CD4-positive, alpha-beta T cell treated with Interleukin-4 for 1 hour (primary cell): Measurements from ENCODE around the gene COPB2.
"Not testable (repeated sequence)": the region's sequence is repeated elsewhere in the genome, so short reads cannot be mapped to it uniquely, and the experiment has no call there.

Experiments used
- DNase-seq, 2 donors: peaks; one replicate each; pipeline ENCODE4 v3.0.0-alpha.2; 2020 to 2022

Gene COPB2

GRCh38 chr3:139389552-139390368 is at the start of gene COPB2:
TSS of gene COPB2 (minus strand) at chr3:139389647. CDS start at chr3:139389550, 97 bp downstream.
- peak; percentile 97 to 98 for DNase-seq

DNA sequence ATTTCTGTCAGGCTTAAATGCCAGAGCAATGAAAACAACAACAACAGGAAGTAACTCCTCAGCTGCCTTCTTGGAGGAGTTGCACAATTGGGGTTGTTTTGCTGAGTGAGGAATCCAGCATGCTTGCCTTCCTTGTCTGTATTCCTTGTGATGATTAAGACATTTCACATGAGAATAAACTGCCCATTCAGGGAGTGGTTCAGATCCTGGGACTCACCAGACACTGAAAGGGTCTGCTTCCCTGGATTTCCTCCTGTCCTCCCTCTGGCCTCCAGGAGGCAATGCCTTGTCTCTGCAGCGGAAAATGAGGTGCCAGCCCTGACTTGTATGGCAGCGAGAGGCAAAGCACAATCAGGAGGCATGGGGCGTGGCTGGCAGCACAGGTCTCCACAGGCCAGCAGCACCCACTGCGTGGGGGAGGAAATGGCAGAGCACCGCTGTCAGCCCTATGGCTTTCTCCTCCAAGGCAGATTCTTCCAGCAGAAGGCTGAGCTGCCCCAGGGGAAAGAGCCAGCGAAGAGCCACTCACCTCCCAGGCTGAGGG is 45.4 kb upstream of the COPB2 start:
- DNase-seq, result no peak

GRCh38 chr3:139434228-139434627 is 44.8 kb upstream of the COPB2 start:
- DNase-seq, result no peak

DNA sequence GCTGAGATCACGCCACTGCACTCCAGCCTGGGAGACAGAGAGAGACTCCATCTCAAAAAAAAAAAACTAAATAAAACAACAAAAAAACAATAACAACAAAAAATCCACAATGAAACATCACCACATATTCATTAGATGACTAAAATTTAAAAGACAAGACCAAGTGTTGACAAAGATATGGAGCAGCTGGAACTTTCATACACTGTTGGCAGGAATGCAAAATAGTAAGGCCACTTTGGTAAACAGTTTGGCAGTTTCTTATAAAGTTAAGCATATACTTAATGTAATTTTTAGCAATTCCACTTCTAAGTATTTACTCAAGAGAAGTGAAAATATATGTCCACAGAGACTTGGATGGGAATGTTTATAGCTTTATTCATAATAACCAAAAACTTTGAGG is 43.6 kb upstream of the COPB2 start:
- no peak for DNase-seq

DNA sequence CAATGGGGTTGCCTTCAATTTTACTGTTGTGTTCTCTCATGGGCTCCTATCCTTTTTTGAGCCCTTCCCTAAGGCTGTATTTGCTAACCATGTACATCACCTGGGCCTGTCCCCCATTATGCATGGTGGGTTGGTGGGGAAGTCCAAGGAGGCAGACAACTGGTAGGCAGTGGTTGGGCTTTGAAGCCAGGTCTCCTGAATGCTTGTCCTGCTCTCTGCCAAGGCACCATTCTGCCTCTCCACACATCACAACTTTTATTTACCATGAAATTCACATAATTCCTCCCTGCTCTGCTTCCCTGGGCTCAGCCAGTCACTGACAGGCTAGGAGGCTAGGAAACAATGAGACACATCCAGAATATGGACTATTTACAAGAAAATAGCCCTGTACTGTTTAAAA is 41.0 kb upstream of the COPB2 start:
- DNase-seq, result no peak

DNA sequence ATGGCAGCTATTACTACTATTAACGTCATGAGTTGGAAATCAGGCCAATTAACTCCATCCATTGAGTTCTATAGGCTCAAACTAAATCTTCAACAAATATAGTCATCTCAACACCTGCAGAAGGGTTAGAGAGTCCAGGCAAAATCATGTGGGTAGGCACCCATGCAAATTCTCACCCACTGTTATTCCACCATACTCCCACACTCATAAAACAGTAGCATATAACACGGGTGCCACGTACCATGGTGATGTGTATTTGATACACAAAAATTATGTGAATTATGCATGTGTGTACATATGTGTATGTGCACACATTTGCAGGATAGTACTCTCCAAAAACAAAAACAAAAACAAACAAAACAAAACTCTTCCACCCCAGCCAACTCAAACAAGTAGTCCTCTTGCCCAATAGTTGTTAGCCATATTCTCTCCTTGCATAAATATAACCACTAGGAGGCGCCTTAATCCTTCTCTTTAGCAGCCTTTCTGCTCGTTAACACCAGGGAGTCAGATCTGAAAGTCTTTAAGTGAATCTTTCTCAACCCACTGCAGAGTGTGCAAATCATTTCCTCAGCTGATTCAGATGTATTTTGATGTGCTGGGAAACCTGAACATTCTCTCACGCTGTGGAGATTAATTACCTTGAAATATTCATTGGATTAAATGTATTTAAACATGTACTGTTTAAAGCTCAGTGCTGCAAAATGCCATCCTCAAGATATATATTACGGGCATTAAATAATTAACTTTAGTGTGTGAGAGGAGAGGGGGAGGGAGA is 38.0 kb upstream of the COPB2 start:
- peak in 1 of 2 donors; percentile 55 for DNase-seq

DNA sequence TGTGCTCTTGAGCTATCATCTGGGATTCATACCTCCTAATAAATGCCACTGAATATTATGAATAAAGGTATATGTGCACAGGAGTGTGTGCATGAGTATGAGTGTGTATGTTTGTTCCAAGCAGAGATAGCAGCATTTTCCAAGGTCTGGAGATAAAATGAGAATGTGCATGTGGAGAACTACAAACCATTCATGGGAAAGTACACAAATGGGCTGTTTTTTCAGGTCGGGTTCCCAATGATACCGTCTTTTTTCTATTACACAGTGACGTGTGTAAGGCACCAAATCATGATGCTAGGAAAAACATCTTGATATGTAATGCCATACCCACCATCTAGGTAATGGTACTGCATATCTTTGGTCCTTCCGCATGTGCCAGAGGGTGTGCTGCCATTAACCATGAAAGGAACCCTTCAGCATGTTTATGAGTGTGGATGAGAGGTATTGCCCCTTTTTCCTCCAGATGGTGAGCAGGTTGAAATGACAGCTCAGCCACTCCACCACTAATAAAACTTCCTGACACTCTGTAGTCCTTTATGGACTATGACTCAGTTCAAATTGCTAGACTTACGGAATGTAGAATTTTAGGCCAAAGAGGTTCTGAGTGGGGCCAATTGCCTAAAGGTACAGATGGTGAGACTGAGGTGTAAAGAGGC is 36.4 kb upstream of the COPB2 start:
- no peak for DNase-seq

DNA sequence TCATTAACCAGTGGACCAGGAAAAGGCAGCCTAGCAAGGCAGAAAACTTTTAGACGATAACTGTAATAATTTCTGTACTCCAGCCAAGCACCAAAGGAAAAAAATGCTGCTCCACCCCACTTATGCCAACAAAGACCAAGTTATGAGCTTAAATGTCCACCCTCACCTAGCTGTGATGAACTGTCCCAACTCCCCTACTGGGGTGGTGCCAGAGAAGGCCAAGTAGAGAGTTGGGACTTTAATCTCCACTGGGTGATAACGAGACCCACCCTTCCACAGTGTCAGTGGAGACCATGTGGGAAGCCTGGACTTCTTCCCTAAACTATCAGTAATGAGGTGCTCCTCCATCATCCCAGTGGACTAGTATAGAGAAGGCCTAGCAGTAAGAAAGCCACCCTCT is 33.8 kb upstream of the COPB2 start:
- DNase-seq, result no peak

GRCh38 chr3:139421460-139421859 is 32.0 kb upstream of the COPB2 start:
- DNase-seq, result no peak

GRCh38 chr3:139421040-139421439 is 31.6 kb upstream of the COPB2 start:
- no peak for DNase-seq

- no peak for DNase-seq
Observed at GRCh38 chr3:139418144-139418543, 28.7 kb upstream of the COPB2 start.

GRCh38 chr3:139416275-139416674 is 26.8 kb upstream of the COPB2 start:
- no peak for DNase-seq

GRCh38 chr3:139414608-139415224 is 25.3 kb upstream of the COPB2 start:
- no peak for DNase-seq

- DNase-seq, result not testable (repeated sequence)
Observed at GRCh38 chr3:139412891-139413290, 23.4 kb upstream of the COPB2 start.

GRCh38 chr3:139401155-139401554 is 11.7 kb upstream of the COPB2 start:
- not testable (repeated sequence) for DNase-seq

DNA sequence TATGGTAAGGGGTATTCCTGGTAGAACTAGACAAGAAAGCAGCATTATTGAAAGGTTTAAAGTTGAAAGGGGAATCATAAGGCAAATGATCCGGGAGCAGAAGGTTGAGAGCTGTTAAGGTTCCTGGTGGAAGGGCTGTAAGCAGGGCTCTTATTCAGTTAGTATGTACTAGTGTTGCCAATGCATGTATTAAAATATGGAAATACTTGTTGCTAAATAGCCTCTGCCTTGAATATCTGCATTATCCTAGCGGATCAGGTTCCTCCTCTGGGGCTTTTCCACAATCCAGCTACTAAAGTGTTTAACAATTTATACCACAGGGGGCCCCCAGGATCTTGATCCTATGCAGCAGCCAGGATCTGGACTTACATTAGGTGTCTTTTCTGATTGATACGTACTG is 7.3 kb upstream of the COPB2 start:
- DNase-seq, result no peak

DNA sequence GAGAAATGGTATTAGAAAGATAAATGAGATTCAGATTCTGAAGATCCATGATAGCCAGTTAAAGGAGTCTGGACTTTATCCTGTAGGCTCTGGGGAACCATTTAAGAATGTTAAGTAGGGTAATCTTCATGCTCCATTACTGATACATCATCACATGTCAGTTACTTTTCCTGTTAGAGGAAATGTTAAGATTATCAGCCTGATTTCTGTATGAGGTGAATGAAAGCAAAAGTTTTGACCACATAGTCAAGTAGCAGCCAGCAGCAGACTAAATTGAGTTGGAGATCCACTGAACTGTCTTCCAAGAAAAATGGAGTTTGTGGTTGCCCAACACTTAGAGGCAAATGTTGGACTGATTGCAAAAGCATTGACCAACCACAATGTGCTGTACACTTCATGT is 4.7 kb upstream of the COPB2 start:
- DNase-seq, result no peak

GRCh38 chr3:139388821-139389551 is 461 bp downstream of the COPB2 start:
- no peak for DNase-seq

- DNase-seq, result no peak
Observed at GRCh38 chr3:139388077-139388476, 1.4 kb downstream of the COPB2 start.

DNA sequence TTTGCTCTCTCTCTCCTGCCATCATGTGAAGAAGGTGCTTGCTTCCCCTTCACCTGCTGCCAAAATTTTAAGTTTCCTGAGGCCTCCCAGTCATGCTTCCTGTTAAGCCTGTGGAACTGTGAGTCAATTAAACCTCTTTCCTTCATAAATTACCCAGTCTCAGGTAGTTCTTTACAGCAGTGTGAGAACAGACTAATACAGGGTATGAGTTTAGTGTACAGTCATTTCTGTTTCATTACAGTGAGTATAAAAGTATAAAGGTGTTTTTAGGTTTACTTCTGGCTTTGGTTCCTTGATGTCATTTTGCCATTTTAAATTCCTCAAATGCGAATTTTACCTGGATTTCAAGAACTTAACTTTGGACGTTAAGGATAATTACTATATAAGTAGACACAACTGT is 7.2 kb downstream of the COPB2 start:
- not testable (repeated sequence) for DNase-seq

DNA sequence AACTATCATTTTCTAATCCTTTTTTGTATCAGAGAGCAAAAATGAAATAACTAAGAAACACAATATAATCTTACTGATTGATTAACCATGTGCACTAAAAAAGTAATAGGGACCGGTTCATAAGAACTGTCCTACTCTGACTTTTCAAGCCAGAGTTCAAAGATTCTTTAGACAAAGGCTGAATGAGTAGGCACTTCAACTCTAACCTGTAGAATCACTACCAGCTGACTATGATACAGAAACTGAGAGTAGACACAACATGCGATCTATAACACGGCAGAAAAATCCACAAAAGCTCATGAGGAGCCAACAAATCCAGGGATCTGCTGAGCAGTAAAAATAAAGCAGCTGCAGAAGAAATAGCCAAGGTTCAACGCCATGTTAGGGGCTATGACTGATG is 8.9 kb downstream of the COPB2 start:
- no peak for DNase-seq

DNA sequence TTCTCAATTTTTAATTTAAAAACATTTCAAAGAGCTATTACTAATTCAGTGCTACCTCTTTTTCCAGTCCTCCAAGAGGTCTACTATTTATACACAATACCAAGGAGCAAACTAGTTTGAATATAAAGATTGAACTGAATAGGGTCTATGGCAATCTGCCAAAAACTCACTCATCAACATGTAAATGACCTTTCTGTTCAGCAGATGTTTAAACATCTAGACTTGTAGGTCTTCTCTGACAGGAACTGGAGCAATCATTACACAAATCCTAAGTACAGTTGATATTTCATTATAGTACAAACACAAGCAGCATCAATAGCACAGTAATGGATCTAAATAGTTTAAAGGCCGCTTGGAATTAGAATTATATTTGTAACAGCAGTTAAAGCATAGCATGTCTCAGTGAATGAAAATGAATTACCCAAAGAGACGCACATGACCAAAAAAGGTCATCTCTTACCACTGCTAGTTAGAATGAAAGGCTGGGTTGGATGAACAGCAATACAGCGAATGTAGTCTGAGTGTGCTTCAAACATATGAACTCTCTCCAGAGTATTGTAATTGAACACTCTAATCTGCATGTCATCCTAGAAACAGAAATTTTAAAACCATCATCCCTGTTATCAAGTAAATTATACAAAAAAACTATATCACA is 10.7 kb downstream of the COPB2 start:
- no peak for DNase-seq
